HL-60 (cell line): ENCODE data around the gene DLG4.
A peak's percentile ranks its signal among the peaks of the same experiment; 100 is the strongest.

Experiments
- DNase-seq, 2 experiments: peaks; one replicate each; pipeline ENCODE4 v3.0.0-alpha.2; 2010 to 2020; ENCODE audit warnings: low read depth in 1 of 2, low spot score in 1 of 2
- H3K27ac ChIP-seq: fragments of 250-450 bp; sonication (Bioruptor Pico); replicated peaks from 2 replicates; pipeline ENCODE4 v1.5.1; 2020; ENCODE audit warnings: mild to moderate bottlenecking, moderate library complexity
- H3K27me3 ChIP-seq: fragments of 250-450 bp; sonication (Bioruptor Pico); 2 replicates; pipeline ENCODE4 v1.5.1; 2021; ENCODE audit warnings: mild to moderate bottlenecking, moderate library complexity; ENCODE audit not compliant: insufficient read depth, poor library complexity, severe bottlenecking
- H3K4me3 ChIP-seq: replicated peaks from 2 replicates; pipeline ENCODE4 v1.5.1; 2011; ENCODE audit warnings: mild to moderate bottlenecking, control low read depth, low read length; ENCODE audit not compliant: insufficient read depth
- CTCF ChIP-seq: IDR thresholded peaks from one replicate; pipeline ENCODE4 v1.5.1; 2011; ENCODE audit warnings: low read length, control low read depth, inconsistent platforms; ENCODE audit not compliant: insufficient read depth
- GABPA ChIP-seq: IDR thresholded peaks from 2 replicates; pipeline ENCODE4 v1.6.1; 2012; ENCODE audit warnings: low read depth
- POLR2AphosphoS5 ChIP-seq: IDR thresholded peaks from 2 replicates; pipeline ENCODE4 v1.6.1; 2012; ENCODE audit warnings: low read depth
- REST ChIP-seq: IDR thresholded peaks from 2 replicates; pipeline ENCODE4 v1.6.1; 2012; ENCODE audit warnings: low read depth; ENCODE audit not compliant: insufficient replicate concordance
- SPI1 ChIP-seq: IDR thresholded peaks from 2 replicates; pipeline ENCODE4 v1.6.1; 2012; ENCODE audit warnings: low read depth, mild to moderate bottlenecking, borderline replicate concordance
- long read RNA-seq: library from polyadenylated mRNA; unstranded; transcript quantifications from one replicate; pipeline ENCODE4 v2.0.0, GENCODE V29; 2020

DLG4 gene
- long read RNA-seq = 0 reads

DNA sequence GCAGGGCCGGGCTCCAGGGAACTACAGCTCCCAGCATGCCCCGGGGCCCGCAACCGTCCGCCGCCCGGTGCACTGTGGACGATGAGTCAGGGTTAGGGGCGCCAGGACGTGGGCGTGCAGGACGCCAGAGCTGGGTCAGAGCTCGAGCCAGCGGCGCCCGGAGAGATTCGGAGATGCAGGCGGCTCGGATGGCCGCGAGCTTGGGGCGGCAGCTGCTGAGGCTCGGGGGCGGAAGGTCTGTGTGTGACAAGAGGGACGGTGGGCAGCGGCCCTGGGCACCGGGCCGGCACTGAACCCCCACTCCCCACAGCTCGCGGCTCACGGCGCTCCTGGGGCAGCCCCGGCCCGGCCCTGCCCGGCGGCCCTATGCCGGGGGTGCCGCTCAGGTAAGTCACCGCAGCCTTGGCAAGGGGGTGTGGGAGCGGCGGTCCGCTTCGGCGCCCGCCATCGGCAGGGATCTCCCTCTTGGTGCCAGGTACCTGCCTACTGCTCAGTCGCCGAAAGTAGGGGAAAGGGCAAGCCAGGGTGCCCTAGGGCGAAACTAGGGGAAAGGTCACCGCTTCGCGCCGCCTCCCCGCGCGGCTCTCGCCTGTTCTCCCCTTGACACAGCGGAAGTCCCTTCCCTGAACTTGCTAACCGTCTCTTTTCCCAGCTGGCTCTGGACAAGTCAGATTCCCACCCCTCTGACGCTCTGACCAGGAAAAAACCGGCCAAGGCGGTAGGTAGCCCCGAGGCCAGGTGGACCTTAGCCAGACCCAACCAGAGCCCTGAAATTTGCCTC lies at the start of gene DLG4, which contains the start of gene ACADVL:
Gene DLG4, minus strand, starts transcription at position 25 of the 781 bp plus-strand sequence.
Gene ACADVL, plus strand, starts transcription at position 127 of the 781 bp plus-strand sequence. Its CDS starts 47 bp downstream, at position 174.
- Histone ChIP-seq H3K27ac (peak within 1 kb of the TSS; percentile 63), H3K4me3 (peak within 1 kb of the TSS; percentile 60), H3K27me3 (no peaks in the 10 kb centered on the region)
- no peak for TF ChIP-seq REST
- TF ChIP-seq SPI1 = peak; percentile 20; the same call in 1 of the 2 replicates
- peak in 1 of 2 experiments; percentile 63 for DNase-seq

- Histone ChIP-seq H3K27me3 (no peaks in the 10 kb centered on the region), H3K4me3 (no peak overlapping the region), H3K27ac (no peak overlapping the region)
- TF ChIP-seq GABPA (no peak), POLR2AphosphoS5 (no peak), SPI1 (no peak), CTCF (no peak), REST (no peak)
- no peak for DNase-seq
Measured at GRCh38 chr17:7266784-7267183, 47.1 kb upstream of the DLG4 start.

GRCh38 chr17:7263801-7264078 lies 44.1 kb upstream of the DLG4 start:
- Histone ChIP-seq H3K27me3 (peaks cover 2% of the 10 kb centered on the region), H3K4me3 (no peak overlapping the region), H3K27ac (no peak overlapping the region)
- TF ChIP-seq CTCF (no peak), SPI1 (no peak), GABPA (no peak), REST (no peak), POLR2AphosphoS5 (no peak)
- no peak for DNase-seq
